B cell (primary cell): Measurements from ENCODE around the gene IL1R2. TPM values are rescaled to one million over a fixed set of nuclear protein-coding genes. Genes with fewer than 3 reads are reported as not detected.

ENCODE experiments used
- ATAC-seq: fragments of 200-7000 bp; cut with Tn5 transposase; one replicate; pipeline ENCODE4 v1.10.0; 2021; ENCODE audit warnings: low read depth, mild to moderate bottlenecking, moderate number of reproducible peaks, moderate library complexity
- CTCF ChIA-PET: fragments of 350-600 bp; sonication (Branson Sonifier 250); formaldehyde crosslinking; loops from one replicate; lab custom pipeline; 2021; ENCODE audit warnings: antibody characterized with exemption, inconsistent platforms; lab: Charles Lee
- POLR2A ChIA-PET: fragments of 350-600 bp; sonication (Branson Sonifier 250); formaldehyde crosslinking; loops from one replicate; lab custom pipeline; 2021; ENCODE audit warnings: antibody characterized with exemption; lab: Charles Lee
- DNase-seq: peaks from one replicate; pipeline ENCODE4 v3.0.0; 2013
- H2AFZ ChIP-seq: 2 replicates; pipeline ENCODE4 v1.6.1; 2012; ENCODE audit warnings: mild to moderate bottlenecking, low read depth, low read length; ENCODE audit not compliant: insufficient read depth, poor library complexity, severe bottlenecking
- H3K27ac ChIP-seq, 2 donors: 1 replicate in 1 of 2; 2 replicates in 1 of 2; pipeline ENCODE4 v1.5.1; 2012 to 2013; ENCODE audit warnings: low read length in 2 of 2, mild to moderate bottlenecking in 2 of 2, moderate library complexity in 1 of 2
- H3K27me3 ChIP-seq, 4 experiments: fragments of 200-600 bp in 1 of 4; sonication (generic) in 1 of 4; replicated peaks in 1 of 4; 1 replicate in 2 of 4; 2 replicates in 2 of 4; pipeline versions ENCODE4 v1.6.1 to v1.7.0; 2013 to 2016; ENCODE audit warnings: low read length in 3 of 4, mild to moderate bottlenecking in 2 of 4, mixed read lengths in 1 of 4, moderate library complexity in 1 of 4; ENCODE audit not compliant: insufficient read depth in 4 of 4, control insufficient read depth in 3 of 4; ENCODE audit errors: control extremely low read depth in 1 of 4
- H3K36me3 ChIP-seq, 2 experiments: replicated peaks in 1 of 2; 1 replicate in 1 of 2; 2 replicates in 1 of 2; pipeline versions ENCODE4 v1.6.1 to v1.7.1; 2013; ENCODE audit warnings: low read length in 1 of 2; ENCODE audit not compliant: insufficient read depth in 2 of 2, control insufficient read depth in 1 of 2; ENCODE audit errors: control extremely low read depth in 1 of 2, extremely low read depth in 1 of 2
- H3K4me1 ChIP-seq, 2 donors: fragments of 200-600 bp in 1 of 2; sonication (generic) in 1 of 2; 1 replicate in 1 of 2; 2 replicates in 1 of 2; pipeline versions ENCODE4 v1.5.1 to v1.6.1; 2013 to 2017; ENCODE audit warnings: low read length in 2 of 2; ENCODE audit not compliant: control insufficient read depth in 2 of 2, insufficient read depth in 2 of 2
- H3K4me2 ChIP-seq: replicated peaks from 2 replicates; pipeline ENCODE3; 2012; ENCODE audit warnings: mild to moderate bottlenecking, low read depth, low read length; ENCODE audit not compliant: poor library complexity, severe bottlenecking
- H3K4me3 ChIP-seq, 5 experiments: fragments of 200-600 bp in 1 of 5; sonication (generic) in 1 of 5; 1 replicate in 3 of 5; 2 replicates in 2 of 5; pipeline versions ENCODE4 v1.5.1 to v1.7.0; 2011 to 2016; ENCODE audit warnings: low read length in 4 of 5, mild to moderate bottlenecking in 4 of 5, low read depth in 2 of 5, control low read depth in 1 of 5, moderate library complexity in 1 of 5; ENCODE audit not compliant: insufficient read depth in 1 of 5; ENCODE audit errors: control extremely low read depth in 1 of 5, extremely low read depth in 1 of 5
- H3K79me2 ChIP-seq: fragments of 200-600 bp; sonication (generic); one replicate; pipeline ENCODE4 v1.6.0; 2016; ENCODE audit warnings: low read length; ENCODE audit not compliant: control insufficient read depth, insufficient read depth
- H3K9ac ChIP-seq: fragments of 200-600 bp; sonication (generic); 2 replicates; pipeline ENCODE4 v1.6.1; 2017; ENCODE audit warnings: mild to moderate bottlenecking, low read length, moderate library complexity
- H3K9me3 ChIP-seq, 3 donors: one replicate each; pipeline versions ENCODE4 v1.6.1 to v1.7.1; 2013; ENCODE audit warnings: low read length in 2 of 3; ENCODE audit not compliant: control insufficient read depth in 2 of 3, insufficient read depth in 1 of 3; ENCODE audit errors: control extremely low read depth in 1 of 3
- H4K20me1 ChIP-seq: 2 replicates; pipeline ENCODE4 v1.6.0; 2012; ENCODE audit warnings: mild to moderate bottlenecking, low read length; ENCODE audit not compliant: insufficient read depth, control insufficient read depth, poor library complexity, severe bottlenecking
- H3K27ac Mint-ChIP-seq: one replicate; pipeline ENCODE4 v1.8.0; 2021; ENCODE audit warnings: mixed read lengths
- H3K27me3 Mint-ChIP-seq: one replicate; pipeline ENCODE4 v1.8.0; 2021; ENCODE audit warnings: mixed read lengths
- H3K4me1 Mint-ChIP-seq: one replicate; pipeline ENCODE4 v1.8.0; 2021; ENCODE audit warnings: mixed read lengths
- H3K4me3 Mint-ChIP-seq: one replicate; pipeline ENCODE4 v1.8.0; 2021; ENCODE audit warnings: mixed read lengths
- H3K9me3 Mint-ChIP-seq: one replicate; pipeline ENCODE4 v1.8.0; 2022; ENCODE audit warnings: mixed read lengths; ENCODE audit not compliant: insufficient read depth
- EZH2 ChIP-seq: IDR thresholded peaks from 2 replicates; pipeline ENCODE4 v1.6.1; 2012; ENCODE audit warnings: borderline replicate concordance, low read depth, mild to moderate bottlenecking, moderate library complexity, low read length; ENCODE audit not compliant: insufficient read depth, poor library complexity, severe bottlenecking
- WGBS: methylation state at CpG from one replicate; pipeline ENCODE4 v1.1.5; 2013; ENCODE audit warnings: missing lambda C conversion rate; ENCODE audit not compliant: insufficient coverage; 5-methylcytosine and 5-hydroxymethylcytosine counted together
- intact Hi-C: fragments of 100-400 bp; cut with micrococcal nuclease; formaldehyde crosslinking; loops from one replicate; pipeline ENCODE4 v1.10.0; 2022
- polyA plus RNA-seq: library from polyadenylated mRNA; depleted of rRNA; stranded (reverse); fragments of >200 nt; gene quantifications from 2 replicates; pipeline ENCODE4 v1.2.3, GENCODE V29; 2012
- total RNA-seq, 2 donors: library from RNA; stranded (reverse); fragments of 120-200 nt in 1 of 2; gene quantifications; 1 replicate in 1 of 2; 2 replicates in 1 of 2; pipeline versions ENCODE4 v1.2.3 to v1.2.4, GENCODE V29; 2013 to 2022
- TF ChIP-seq, protein P1 (sequence below): fragments of 200-600 bp; IDR thresholded peaks from one replicate; pipeline ENCODE4 v1.8.0; 2022; ENCODE audit warnings: antibody characterized with exemption, mild to moderate bottlenecking

Gene IL1R2
- total and polyA plus RNA-seq, 2 donors (not counting 1 experiment from before 2014, with no cell fraction given) = not detected

DNA sequence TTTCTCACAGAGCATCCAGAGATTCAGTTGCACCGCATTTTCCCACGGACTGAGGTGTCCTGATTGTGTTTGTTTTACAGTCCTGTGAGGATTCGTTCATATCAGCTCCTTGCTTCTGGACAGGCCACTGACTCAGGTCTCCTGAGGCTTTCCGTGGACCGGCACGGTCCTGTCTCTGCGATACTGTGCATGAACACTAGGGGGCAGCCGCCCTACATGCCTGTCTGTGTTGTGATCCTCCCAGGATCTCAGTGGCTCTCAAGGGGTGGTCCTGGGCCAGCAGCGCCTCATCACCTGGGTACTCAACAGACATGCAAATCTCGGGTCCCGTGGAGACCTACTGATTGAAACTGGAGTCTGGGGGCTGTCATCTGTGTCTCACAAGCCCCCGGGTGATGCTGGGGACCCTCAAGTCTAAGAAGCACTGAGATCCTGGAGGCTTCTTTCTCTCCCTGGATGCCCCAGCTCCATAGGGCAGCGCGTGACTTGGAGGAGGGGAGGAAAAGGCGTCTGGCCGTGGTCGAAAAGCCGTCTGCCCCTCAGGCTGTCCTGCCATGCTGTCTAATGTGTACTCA is 28.9 kb downstream of the IL1R2 start:
- Histone ChIP-seq H2AFZ (no peak overlapping the region), H3K4me2 (no peak overlapping the region), H4K20me1 (no peaks in the 10 kb centered on the region), H3K36me3 (no peaks in the 10 kb centered on the region), H3K9me3 (no peaks in the 10 kb centered on the region), H3K27ac (no peak overlapping the region), H3K9ac (no peak overlapping the region), H3K4me3 (no peak overlapping the region), H3K27me3 (peaks cover 0 to 8% (median 0%) of the 10 kb centered on the region in 4 experiments), H3K79me2 (no peaks in the 10 kb centered on the region), H3K4me1 (peaks cover 0 to 3% of the 10 kb centered on the region in 2 donors)
- ATAC-seq (peak; percentile 97), DNase-seq (peak; percentile 80)
- H3K4me3 Mint-ChIP-seq = no peak overlapping the region
- POLR2A ChIA-PET = no interaction called here
- CTCF ChIA-PET = interaction anchor here (0.6 to 4.1 kb wide), 28 partner anchors 9 to 436 kb away, joined by 3 to 113 read pairs (median 5); partner anchors contain the start of gene IL18R1
- TF ChIP-seq EZH2 = no peak
- TF ChIP-seq, protein P1, sequence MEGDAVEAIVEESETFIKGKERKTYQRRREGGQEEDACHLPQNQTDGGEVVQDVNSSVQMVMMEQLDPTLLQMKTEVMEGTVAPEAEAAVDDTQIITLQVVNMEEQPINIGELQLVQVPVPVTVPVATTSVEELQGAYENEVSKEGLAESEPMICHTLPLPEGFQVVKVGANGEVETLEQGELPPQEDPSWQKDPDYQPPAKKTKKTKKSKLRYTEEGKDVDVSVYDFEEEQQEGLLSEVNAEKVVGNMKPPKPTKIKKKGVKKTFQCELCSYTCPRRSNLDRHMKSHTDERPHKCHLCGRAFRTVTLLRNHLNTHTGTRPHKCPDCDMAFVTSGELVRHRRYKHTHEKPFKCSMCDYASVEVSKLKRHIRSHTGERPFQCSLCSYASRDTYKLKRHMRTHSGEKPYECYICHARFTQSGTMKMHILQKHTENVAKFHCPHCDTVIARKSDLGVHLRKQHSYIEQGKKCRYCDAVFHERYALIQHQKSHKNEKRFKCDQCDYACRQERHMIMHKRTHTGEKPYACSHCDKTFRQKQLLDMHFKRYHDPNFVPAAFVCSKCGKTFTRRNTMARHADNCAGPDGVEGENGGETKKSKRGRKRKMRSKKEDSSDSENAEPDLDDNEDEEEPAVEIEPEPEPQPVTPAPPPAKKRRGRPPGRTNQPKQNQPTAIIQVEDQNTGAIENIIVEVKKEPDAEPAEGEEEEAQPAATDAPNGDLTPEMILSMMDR = peak; percentile 99
- 5% methylated on average over 12 of the region's 18 CpGs for WGBS
- H3K9me3 Mint-ChIP-seq = no peaks in the 10 kb centered on the region
- H3K27me3 Mint-ChIP-seq = peaks cover 5% of the 10 kb centered on the region
- peaks cover 4% of the 10 kb centered on the region for H3K4me1 Mint-ChIP-seq
- intact Hi-C loops = loop anchor here (1.0 kb wide), 2 partner anchors 423 to 429 kb away; no protein-coding TSS in a partner anchor
- no peak overlapping the region for H3K27ac Mint-ChIP-seq

DNA sequence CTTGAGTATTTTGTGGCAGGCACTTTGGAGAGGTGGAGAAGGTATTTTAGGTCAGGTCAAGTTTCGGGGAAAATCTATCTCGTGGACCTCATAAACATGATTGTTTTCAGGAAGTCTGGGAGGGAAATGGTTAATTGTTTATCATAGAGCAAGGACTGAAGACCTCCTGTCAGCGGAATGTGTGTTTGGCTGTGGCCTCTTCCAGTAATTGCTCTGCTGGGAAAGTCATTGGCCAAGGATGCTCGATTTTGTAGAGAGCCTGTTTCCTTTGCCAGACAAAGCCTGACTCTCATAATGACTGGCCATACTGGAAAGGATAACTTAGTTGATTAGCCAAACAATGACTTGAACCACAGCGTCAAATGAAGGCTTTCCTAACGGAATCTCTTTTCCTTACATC is 30.0 kb downstream of the IL1R2 start:
- no peaks in the 10 kb centered on the region for H3K36me3 ChIP-seq
- no peaks in the 10 kb centered on the region for H3K79me2 ChIP-seq
- intact Hi-C loops = no loop called here
- H3K4me1 Mint-ChIP-seq = peaks cover 5% of the 10 kb centered on the region
- no peaks in the 10 kb centered on the region for H4K20me1 ChIP-seq
- H3K9ac ChIP-seq = no peak overlapping the region
- no peak overlapping the region for H3K4me3 Mint-ChIP-seq
- TF ChIP-seq, protein P1 = no peak
- no peak for TF ChIP-seq EZH2
- H3K27ac ChIP-seq = no peak overlapping the region
- no peak for DNase-seq
- ChIA-PET CTCF (interaction anchor here (0.6 to 4.1 kb wide), 8 partner anchors 14 to 427 kb away, joined by 3 to 113 read pairs (median 8); no protein-coding TSS in a partner anchor), POLR2A (no interaction called here)
- no peaks in the 10 kb centered on the region for H3K9me3 Mint-ChIP-seq
- H2AFZ ChIP-seq = no peak overlapping the region
- 91% methylated on average over 4 of the region's 6 CpGs for WGBS
- no peak overlapping the region for H3K4me2 ChIP-seq
- no peak overlapping the region for H3K27ac Mint-ChIP-seq
- peaks cover 0 to 3% of the 10 kb centered on the region in 2 donors for H3K4me1 ChIP-seq
- no peak overlapping the region for H3K4me3 ChIP-seq
- H3K27me3 Mint-ChIP-seq = peaks cover 5% of the 10 kb centered on the region
- H3K27me3 ChIP-seq = peaks cover 0 to 8% (median 0%) of the 10 kb centered on the region in 4 experiments
- no peak for ATAC-seq
- no peaks in the 10 kb centered on the region for H3K9me3 ChIP-seq
